ENCODE measurements around the gene CLSTN2.

DNA sequence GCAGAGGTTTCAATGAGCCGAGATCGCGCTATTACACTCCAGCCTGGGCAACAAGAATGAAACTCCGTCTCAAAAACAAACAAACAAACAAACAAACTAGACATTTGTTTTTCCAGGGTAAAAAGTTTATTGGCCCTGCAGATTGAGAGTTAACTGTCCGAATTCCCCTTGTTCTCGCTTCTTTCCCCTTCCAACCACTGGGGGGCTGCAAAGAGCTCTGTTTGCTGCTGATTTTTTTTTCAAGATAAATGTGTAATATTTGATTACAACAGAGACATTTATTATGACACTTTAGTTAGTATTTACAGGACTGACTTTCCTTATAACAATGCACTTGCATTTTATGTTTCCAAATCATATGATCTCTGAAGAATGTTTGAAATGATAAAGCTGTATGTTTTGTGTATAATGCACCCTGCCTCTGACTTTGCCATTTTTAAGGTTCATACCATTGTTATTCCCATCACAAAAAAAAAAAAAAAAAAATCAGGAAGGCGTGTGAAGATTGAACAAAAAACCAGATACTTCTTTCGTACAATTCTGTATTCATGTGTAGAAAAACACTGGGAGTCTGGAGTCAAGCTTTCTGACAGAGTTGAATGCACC lies 2.8 kb downstream of the CLSTN2 start:
- peak; percentile 90 for TF ChIP-seq CTCF (IDR thresholded peaks at IDR 0.05; ENCODE audit: insufficient read depth, low read depth, low read length)
- TF ChIP-seq EZH2 (IDR thresholded peaks at IDR 0.05; ENCODE audit: insufficient read depth, low read length): no peak
